HCT116 (cell line): ENCODE results near the gene METTL6.

Experiments used
- CEBPB ChIP-seq: IDR thresholded peaks from 2 replicates; pipeline ENCODE4 v1.6.1; 2012; ENCODE audit warnings: low read depth
- CTCF ChIP-seq, 3 experiments: fragments of 200-600 bp in 1 of 3; sonication (generic) in 1 of 3; IDR thresholded peaks in 2 of 3; conservative IDR thresholded peaks in 1 of 3; 2 replicates each; pipeline ENCODE4 v1.5.1; 2012 to 2017; ENCODE audit warnings: low read depth in 2 of 3, low read length in 2 of 3, antibody characterized with exemption in 1 of 3, borderline replicate concordance in 1 of 3, control low read depth in 1 of 3, mild to moderate bottlenecking in 1 of 3, mixed read lengths in 1 of 3, mixed run types in 1 of 3, moderate library complexity in 1 of 3; ENCODE audit not compliant: insufficient read depth in 1 of 3
- EZH2 ChIP-seq: fragments of 200-600 bp; sonication (generic); IDR thresholded peaks from 2 replicates; pipeline ENCODE4 v1.6.1; 2017; ENCODE audit warnings: antibody characterized with exemption, mixed run types
- MAX ChIP-seq: IDR thresholded peaks from 2 replicates; pipeline ENCODE4 v1.6.1; 2012
- POLR2A ChIP-seq: IDR thresholded peaks from 2 replicates; pipeline ENCODE4 v1.7.0; 2011; ENCODE audit warnings: borderline replicate concordance; ENCODE audit not compliant: insufficient read depth, insufficient read length; ENCODE audit errors: extremely low read depth
- POLR2AphosphoS5 ChIP-seq: IDR thresholded peaks from 2 replicates; pipeline ENCODE4 v1.6.1; 2011; ENCODE audit warnings: mild to moderate bottlenecking, low read depth, low read length, moderate library complexity
- RAD21 ChIP-seq: IDR thresholded peaks from 2 replicates; pipeline ENCODE4 v1.6.1; 2012; ENCODE audit warnings: low read depth, mild to moderate bottlenecking
- SIN3A ChIP-seq: IDR thresholded peaks from 2 replicates; pipeline ENCODE4 v1.6.1; 2012; ENCODE audit warnings: low read depth
- TCF7L2 ChIP-seq: IDR thresholded peaks from 2 replicates; pipeline ENCODE4 v1.7.0; 2011; ENCODE audit warnings: borderline replicate concordance, inconsistent platforms; ENCODE audit not compliant: insufficient read depth, insufficient read length; ENCODE audit errors: extremely low read depth
- YY1 ChIP-seq: IDR thresholded peaks from 2 replicates; pipeline ENCODE4 v1.6.1; 2011; ENCODE audit warnings: low read length, low read depth, moderate library complexity, mild to moderate bottlenecking; ENCODE audit not compliant: insufficient replicate concordance; ENCODE audit errors: extremely low read depth
- ZFX ChIP-seq: fragments of 450-650 bp; IDR thresholded peaks from 2 replicates; pipeline ENCODE4 v1.6.1; 2017

GRCh38 chr3:15431256-15431837 is 4.0 kb upstream of the METTL6 start:
- no peak for TF ChIP-seq ZFX
- no peak for TF ChIP-seq CTCF (IDR thresholded peaks at IDR 0.05 in 2 of 3, conservative IDR thresholded peaks at IDR 0.05 in 1 of 3; ENCODE audit: borderline replicate concordance in 1 of 3, insufficient read depth in 1 of 3, low read depth in 2 of 3, low read length in 2 of 3)
- TF ChIP-seq EZH2, result no peak
- TF ChIP-seq RAD21, result no peak
- no peak for TF ChIP-seq CEBPB
- no peak for TF ChIP-seq MAX
- no peak for TF ChIP-seq SIN3A
- no peak for TF ChIP-seq POLR2A
- no peak for TF ChIP-seq TCF7L2
- TF ChIP-seq POLR2AphosphoS5, result no peak
- no peak for TF ChIP-seq YY1
